Epidermal melanocyte (primary cell): ENCODE measurements around the gene MFSD12.
"Not testable (repeated sequence)": the region's sequence is repeated elsewhere in the genome, so short reads cannot be mapped to it uniquely, and the experiment has no call there.

ENCODE experiments used
- DNase-seq: peaks from one replicate; pipeline ENCODE4 v3.0.0; 2011; ENCODE audit warnings: low spot score; ENCODE audit not compliant: insufficient read length

The MFSD12 gene

GRCh38 chr19:3537438-3538240, 19.7 kb downstream of the MFSD12 start:
- DNase-seq: no peak

GRCh38 chr19:3537101-3537437, 20.3 kb downstream of the MFSD12 start:
- DNase-seq: no peak

GRCh38 chr19:3536429-3537100, 20.8 kb downstream of the MFSD12 start:
- peak; percentile 95 for DNase-seq

DNA sequence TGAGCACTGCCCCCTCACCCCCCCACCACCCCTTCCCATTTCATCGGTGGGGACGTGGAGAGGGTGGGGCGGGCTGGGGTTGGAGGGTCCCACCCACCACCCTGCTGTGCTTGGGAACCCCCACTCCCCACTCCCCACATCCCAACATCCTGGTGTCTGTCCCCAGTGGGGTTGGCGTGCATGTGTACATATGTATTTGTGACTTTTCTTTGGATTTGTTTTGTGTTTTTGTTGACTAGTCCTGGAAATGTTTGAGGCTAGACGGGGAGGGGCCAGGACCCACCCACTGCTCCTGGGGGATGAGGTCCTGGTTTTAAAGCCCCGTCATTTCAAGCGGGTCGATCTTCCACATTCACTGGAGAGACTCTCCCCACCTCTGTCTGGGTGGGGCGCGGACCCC, 21.4 kb downstream of the MFSD12 start:
- DNase-seq: no peak

DNA sequence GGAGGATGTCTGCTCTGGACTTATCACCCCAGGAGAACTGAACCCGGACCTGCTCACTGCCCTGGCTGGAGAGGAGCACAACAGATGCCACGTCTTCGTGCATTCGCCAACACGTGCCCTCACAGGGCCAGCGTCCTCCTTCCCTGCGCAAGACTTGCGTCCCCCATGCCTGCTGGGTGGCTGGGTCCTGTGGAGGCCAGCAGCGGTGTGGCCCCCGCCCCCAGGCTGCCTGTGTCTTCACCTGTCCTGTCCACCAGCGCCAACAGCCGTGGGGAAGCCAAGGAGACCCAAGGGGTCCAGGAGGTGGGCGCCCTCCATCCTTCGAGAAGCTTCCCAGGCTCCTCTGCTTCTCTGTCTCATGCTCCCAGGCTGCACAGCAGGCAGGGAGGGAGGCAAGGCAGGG, 21.8 kb downstream of the MFSD12 start:
- no peak for DNase-seq

- no peak for DNase-seq
These were observed 22.2 kb downstream of the MFSD12 start for GRCh38 chr19:3535235-3535535.

- no peak for DNase-seq
These were observed 22.8 kb downstream of the MFSD12 start for GRCh38 chr19:3534375-3535234.

GRCh38 chr19:3533563-3534216, 23.7 kb downstream of the MFSD12 start:
- DNase-seq: no peak

DNA sequence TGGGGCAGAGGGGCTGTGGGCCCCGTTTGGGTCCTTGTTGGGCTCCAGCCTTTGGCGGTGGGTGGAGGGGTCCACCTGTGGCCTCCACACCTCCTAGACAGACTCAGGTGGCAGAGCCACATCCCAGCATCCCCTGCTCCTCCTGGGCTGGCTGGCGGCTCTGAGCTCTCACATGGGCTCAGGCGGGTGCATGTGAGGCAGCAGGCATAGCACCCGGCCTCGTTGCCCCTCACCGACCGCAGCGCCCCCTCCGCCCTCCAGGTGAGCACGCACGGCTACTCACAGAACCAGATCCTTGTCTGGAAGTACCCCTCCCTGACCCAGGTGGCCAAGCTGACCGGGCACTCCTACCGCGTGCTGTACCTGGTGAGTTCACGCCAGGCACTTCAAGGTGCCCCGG, 24.4 kb downstream of the MFSD12 start:
- DNase-seq: no peak

GRCh38 chr19:3532154-3532786, 25.1 kb downstream of the MFSD12 start:
- DNase-seq: no peak

DNA sequence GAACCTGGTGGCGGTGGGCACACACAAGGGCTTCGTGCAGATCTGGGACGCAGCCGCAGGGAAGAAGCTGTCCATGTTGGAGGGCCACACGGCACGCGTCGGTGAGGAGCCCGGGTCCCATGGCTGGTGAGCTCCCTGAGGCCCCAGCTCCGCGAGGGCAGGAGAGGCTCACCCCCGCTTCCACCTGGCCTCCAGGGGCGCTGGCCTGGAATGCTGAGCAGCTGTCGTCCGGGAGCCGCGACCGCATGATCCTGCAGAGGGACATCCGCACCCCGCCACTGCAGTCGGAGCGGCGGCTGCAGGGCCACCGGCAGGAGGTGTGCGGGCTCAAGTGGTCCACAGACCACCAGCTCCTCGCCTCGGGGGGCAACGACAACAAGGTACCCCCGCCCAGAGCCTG, 25.7 kb downstream of the MFSD12 start:
- DNase-seq: no peak

GRCh38 chr19:3530389-3530788, 27.0 kb downstream of the MFSD12 start:
- no peak for DNase-seq

GRCh38 chr19:3529299-3529698, 28.1 kb downstream of the MFSD12 start:
- DNase-seq: not testable (repeated sequence)

GRCh38 chr19:3528539-3529211, 28.7 kb downstream of the MFSD12 start:
- no peak for DNase-seq

- no peak for DNase-seq
These were observed 29.3 kb downstream of the MFSD12 start for GRCh38 chr19:3528080-3528479.

DNA sequence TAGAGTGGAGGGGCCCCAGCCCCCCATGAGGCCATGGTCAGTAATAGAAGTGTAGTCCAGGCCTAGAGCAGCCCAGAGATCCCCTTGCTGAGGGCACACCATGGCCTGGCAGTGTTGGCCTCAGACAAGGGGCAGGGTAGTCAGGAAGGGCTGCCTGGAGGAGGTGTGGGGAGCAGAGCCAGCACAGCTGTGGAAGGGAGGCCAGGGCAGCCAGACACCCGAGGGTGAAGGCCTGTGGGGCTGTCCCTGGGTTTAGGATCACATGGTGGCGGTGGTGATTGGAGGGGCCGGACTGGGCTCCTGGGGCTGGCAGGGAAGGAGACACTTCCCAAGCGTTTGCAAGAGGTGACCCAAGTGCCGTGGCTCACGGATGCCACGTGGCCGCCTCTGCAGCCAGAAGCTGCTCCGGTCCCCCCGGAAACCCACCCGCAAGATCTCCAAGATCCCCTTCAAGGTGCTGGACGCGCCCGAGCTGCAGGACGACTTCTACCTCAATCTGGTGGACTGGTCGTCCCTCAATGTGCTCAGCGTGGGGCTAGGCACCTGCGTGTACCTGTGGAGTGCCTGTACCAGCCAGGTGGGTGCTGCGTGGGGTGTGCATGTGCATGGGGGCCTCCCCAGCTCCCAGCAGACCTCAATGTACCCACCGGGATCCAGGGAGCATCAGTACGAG, 30.0 kb downstream of the MFSD12 start:
- DNase-seq: no peak

DNA sequence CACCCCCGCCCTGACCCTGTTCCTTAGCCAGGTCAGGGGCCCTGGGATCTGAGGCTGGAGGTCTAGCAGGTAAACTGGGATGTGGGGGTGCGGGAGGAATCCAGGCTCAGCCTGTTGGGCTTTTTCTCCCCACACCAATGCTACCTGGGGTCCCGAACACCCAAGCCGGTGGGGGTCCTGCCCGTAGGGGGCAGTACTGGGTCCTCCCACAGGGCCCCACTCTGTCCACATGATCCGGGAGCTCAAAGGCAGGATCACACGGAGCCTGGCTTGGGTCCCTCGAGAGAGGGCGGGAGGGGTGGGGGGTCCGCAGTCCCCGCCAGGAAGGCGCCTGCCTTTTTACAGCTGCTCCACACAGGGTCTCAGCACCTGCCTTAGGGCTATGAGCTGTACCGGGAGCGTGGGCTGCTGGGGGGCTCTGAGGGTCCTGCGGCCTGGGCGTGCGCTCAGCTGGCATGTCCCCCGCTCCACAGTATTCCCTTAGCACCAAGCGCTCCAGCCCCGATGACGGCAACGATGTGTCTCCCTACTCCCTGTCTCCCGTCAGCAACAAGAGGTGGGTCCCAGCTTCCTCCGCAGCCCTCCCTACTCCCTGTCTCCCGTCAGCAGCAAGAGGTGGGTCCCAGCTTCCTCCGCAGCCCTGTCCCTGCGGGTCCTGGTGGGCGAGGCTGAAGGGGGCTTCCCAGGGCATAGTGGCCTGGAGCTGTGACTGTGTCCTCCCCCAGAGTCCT, 30.7 kb downstream of the MFSD12 start:
- no peak for DNase-seq

DNA sequence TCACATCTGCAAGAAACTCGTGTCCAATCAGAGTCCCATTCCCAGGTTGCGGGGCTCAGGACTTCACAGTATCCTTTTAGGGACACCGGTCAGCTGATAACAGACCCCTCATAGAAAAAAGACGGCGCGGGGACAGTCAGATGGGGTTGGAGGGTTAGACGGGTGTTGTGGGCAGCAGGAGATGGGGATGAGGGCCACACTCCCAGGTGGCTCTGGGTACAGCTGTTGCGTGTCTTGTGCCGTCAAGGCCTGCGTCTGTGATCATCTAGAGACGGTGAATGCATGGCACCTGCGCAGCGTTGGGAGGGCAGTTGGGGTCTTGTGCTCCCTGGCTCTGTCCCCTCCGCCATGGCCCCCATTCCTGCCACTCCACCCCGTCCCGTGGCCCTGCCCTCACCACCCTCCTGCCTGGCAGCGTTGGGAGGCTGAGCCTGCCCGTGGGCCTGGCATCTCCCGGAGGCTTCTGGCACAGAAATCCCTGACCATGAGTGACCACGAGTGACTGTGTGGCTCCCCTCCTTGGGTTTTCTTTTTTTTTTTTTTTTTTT, 32.4 kb downstream of the MFSD12 start:
- DNase-seq: no peak
